HAP-1 (cell line): ENCODE measurements around the gene TSPAN14.

Experiments
- DNase-seq, 2 experiments: peaks; one replicate each; pipeline ENCODE4 v3.0.0-alpha.2; 2016 to 2020; ENCODE audit warnings: low spot score in 2 of 2
- H3K27me3 ChIP-seq: fragments of 250-450 bp; sonication (Bioruptor Pico); 2 replicates; pipeline ENCODE4 v1.5.1; 2020; ENCODE audit warnings: low read depth, mild to moderate bottlenecking, moderate library complexity
- H3K36me3 ChIP-seq: fragments of 250-450 bp; sonication (Bioruptor Pico); replicated peaks from 2 replicates; pipeline ENCODE4 v1.5.1; 2020; ENCODE audit warnings: mild to moderate bottlenecking
- H3K4me1 ChIP-seq: fragments of 250-450 bp; sonication (Bioruptor Pico); 2 replicates; pipeline ENCODE4 v1.5.1; 2020; ENCODE audit warnings: mild to moderate bottlenecking
- H3K4me3 ChIP-seq: fragments of 250-450 bp; sonication (Bioruptor Pico); 2 replicates; pipeline ENCODE4 v1.5.1; 2020; ENCODE audit warnings: mild to moderate bottlenecking, moderate library complexity
- H3K9me3 ChIP-seq: fragments of 250-450 bp; sonication (Bioruptor Pico); 2 replicates; pipeline ENCODE4 v1.5.1; 2020; ENCODE audit warnings: mild to moderate bottlenecking, moderate library complexity
- in situ Hi-C: fragments of 300-500 bp; cut with MboI; formaldehyde crosslinking; loops from 3 replicates; pipeline ENCODE4 v1.14.3; 2020; ENCODE audit warnings: low sequenced_read_pairs, inconsistent platforms, mixed read lengths

TSPAN14 gene

GRCh38 chr10:80498833-80499741 lies 45.0 kb downstream of the TSPAN14 start:
- Histone ChIP-seq H3K36me3 (0 out of 2 replicates have a peak, but pooled peaks cover 5% of the 10 kb centered on the region), H3K27me3 (no peaks in the 10 kb centered on the region), H3K4me3 (no peak overlapping the region), H3K4me1 (no peaks in the 10 kb centered on the region), H3K9me3 (peaks cover 4% of the 10 kb centered on the region; the same call in 1 of the 2 replicates)
- in situ Hi-C loops, result no loop called here
- peak in 1 of 2 experiments; percentile 18 for DNase-seq

DNA sequence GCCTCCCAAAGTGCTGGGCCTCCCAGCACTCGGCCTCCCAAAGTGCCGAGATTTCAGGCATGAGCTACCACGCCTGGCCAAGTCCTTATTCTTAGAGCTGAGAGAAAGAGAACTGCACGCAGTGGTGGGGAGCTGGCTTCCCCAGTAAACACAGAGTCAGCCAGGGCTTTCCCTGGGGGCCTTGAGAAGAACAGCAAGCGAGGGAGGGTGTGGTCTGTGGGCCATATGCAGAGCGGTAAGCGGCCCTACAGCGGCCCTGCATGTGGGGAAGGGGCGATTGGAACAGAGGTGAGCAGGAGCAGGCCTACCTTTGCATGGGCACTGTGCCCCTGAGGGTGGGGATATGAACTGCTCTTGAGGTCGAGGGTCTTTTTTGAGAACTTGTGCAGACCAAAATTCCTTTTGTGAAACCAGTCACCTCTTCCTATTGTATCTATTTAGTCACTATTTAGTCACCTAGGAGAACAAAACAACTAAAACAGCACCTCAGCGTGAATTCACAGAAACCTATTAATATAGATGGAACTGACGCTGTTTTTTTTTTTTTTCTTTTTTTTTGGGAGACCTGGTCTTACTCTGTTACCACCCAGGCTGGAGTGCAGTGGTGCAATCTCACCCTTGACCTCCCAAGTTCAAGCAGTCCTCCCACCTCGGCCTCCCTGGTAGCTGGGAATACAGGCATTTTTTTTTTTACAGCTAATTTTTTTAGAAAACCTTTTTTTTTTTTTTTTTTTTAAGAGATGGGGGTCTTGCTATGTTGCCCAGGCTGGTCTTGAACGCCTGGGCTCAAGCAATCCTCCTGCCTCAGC lies 46.7 kb downstream of the TSPAN14 start:
- no peak overlapping the region for H3K4me3 ChIP-seq
- H3K27me3 ChIP-seq, result no peaks in the 10 kb centered on the region
- 0 out of 2 replicates have a peak, but pooled peaks cover 5% of the 10 kb centered on the region for H3K36me3 ChIP-seq
- H3K4me1 ChIP-seq, result peaks cover 1% of the 10 kb centered on the region
- DNase-seq, result no peak
- H3K9me3 ChIP-seq, result peaks cover 4% of the 10 kb centered on the region; the same call in 1 of the 2 replicates
- in situ Hi-C loops, result no loop called here

DNA sequence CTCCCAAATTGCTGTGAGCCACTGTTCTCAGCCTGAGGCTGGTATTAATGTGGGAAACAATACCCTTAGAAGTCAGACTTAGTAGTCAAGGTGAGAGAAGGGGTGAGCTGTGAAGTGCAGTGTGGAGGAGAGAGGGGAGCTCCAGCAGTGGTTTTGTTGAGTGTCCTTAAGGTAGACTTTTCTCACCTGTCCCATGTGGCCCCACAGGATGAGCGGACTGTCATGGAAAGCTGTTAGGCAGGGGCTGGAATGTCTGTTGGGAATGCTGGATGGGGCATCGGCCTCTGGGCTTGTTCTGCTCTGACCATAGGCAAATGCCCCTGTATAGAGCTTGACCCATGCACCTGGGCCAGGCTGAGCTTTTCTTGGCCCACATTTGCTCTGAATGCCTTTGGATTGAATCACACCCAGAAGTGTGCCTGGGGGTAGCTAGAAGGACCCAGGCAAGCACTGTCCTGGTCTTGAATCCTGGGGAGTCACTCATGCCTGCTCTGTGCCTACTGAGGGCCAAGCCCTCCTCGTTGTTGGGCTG lies 47.3 kb downstream of the TSPAN14 start:
- no peak overlapping the region for H3K4me3 ChIP-seq
- H3K27me3 ChIP-seq, result no peaks in the 10 kb centered on the region
- in situ Hi-C loops, result no loop called here
- peaks cover 7% of the 10 kb centered on the region for H3K4me1 ChIP-seq
- no peaks in the 10 kb centered on the region; the same call in 1 of the 2 replicates for H3K9me3 ChIP-seq
- peaks cover 5% of the 10 kb centered on the region; the same call in 1 of the 2 replicates for H3K36me3 ChIP-seq
- DNase-seq, result no peak

GRCh38 chr10:80501913-80502521 lies 47.9 kb downstream of the TSPAN14 start:
- DNase-seq, result no peak
- H3K27me3 ChIP-seq, result no peaks in the 10 kb centered on the region
- no peaks in the 10 kb centered on the region for H3K9me3 ChIP-seq
- H3K4me3 ChIP-seq, result no peak overlapping the region
- H3K36me3 ChIP-seq, result peaks cover 5% of the 10 kb centered on the region
- peaks cover 7% of the 10 kb centered on the region for H3K4me1 ChIP-seq
- in situ Hi-C loops, result no loop called here

GRCh38 chr10:80502621-80503583 lies 48.8 kb downstream of the TSPAN14 start:
- peaks cover 5% of the 10 kb centered on the region for H3K36me3 ChIP-seq
- peaks cover 7% of the 10 kb centered on the region for H3K4me1 ChIP-seq
- H3K9me3 ChIP-seq, result no peaks in the 10 kb centered on the region
- no peaks in the 10 kb centered on the region for H3K27me3 ChIP-seq
- no peak overlapping the region for H3K4me3 ChIP-seq
- no peak for DNase-seq
- in situ Hi-C loops, result no loop called here

- Histone ChIP-seq H3K4me1 (peaks cover 7% of the 10 kb centered on the region), H3K4me3 (no peak overlapping the region), H3K27me3 (no peaks in the 10 kb centered on the region), H3K9me3 (no peaks in the 10 kb centered on the region), H3K36me3 (peaks cover 5% of the 10 kb centered on the region)
- in situ Hi-C loops, result no loop called here
- DNase-seq, result no peak
Measured at GRCh38 chr10:80503584-80504157, 49.6 kb downstream of the TSPAN14 start.

DNA sequence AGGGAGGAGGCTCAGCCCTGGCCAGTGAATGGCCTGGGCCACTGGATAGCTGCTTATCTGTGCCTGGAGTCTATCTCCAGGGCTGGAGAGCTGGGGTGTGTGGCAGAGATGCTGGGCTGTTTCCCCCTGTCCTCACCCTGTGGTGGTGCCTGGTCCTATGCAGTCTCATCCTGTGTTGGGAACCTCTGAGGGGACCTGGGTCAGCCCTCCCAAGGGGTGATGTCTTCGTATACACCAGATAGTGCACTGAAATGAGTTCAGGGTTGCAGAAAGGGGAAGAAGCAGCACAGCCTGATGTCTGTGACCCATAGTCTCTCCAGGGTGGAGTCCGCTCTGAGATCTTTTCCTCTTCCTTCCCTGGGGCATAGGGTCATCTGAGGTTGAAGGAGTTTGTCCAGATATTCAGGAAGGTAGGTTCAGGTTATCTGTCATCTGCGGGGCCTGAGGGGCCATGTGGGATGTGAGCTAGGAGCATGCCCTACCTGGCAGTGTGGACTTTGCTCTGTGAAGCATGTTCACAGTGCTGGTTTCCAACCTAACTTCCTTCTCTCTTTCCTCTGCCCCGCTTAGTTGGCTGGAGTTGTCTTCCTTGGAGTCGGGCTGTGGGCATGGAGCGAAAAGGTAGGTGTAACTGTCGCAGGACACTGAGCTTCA lies 50.2 kb downstream of the TSPAN14 start:
- Histone ChIP-seq H3K4me1 (peaks cover 7% of the 10 kb centered on the region), H3K9me3 (no peaks in the 10 kb centered on the region), H3K4me3 (no peak overlapping the region), H3K36me3 (peaks cover 7% of the 10 kb centered on the region), H3K27me3 (no peaks in the 10 kb centered on the region)
- DNase-seq, result no peak
- in situ Hi-C loops, result no loop called here

DNA sequence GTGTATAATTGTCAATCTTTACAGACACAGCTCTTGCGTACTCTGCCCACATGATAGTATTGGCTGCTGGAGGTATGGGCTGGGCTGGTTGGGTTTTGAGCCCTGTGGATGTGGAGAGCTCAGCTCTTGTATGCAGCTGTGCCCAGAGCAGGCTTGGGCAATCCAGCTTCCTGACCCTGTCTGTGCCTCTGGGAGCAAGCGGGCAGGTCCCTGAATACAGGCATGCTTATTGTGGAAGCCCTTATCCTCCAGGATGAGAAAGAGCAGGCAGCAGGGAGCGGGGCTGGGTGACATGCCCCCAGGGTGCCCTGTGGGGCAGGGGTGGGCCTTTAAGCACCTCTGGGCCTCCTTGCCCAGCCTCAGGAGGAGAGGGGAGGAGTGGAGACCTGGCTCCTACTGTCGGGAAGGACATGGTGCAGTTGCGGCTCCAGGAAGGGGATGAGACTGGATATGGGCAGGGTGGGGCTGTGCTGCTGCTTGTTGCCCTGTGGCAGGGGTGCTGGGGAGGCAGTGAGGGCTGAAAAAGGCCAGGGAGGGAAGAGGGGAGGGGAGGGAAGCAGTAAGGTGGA lies 50.9 kb downstream of the TSPAN14 start:
- no peak for DNase-seq
- H3K4me1 ChIP-seq, result peaks cover 7% of the 10 kb centered on the region

GRCh38 chr10:80506189-80506575 lies 52.1 kb downstream of the TSPAN14 start:
- H3K9me3 ChIP-seq, result no peaks in the 10 kb centered on the region
- in situ Hi-C loops, result loop anchor here (5.0 kb wide), 1 partner anchor 59 kb away; no protein-coding TSS in a partner anchor
- H3K36me3 ChIP-seq, result peaks cover 9% of the 10 kb centered on the region
- no peak overlapping the region for H3K4me3 ChIP-seq
- H3K4me1 ChIP-seq, result peaks cover 7% of the 10 kb centered on the region
- DNase-seq, result no peak
- H3K27me3 ChIP-seq, result no peaks in the 10 kb centered on the region

More for the DNA sequence above, 50.9 kb downstream of the TSPAN14 start:
- Histone ChIP-seq H3K27me3 (no peaks in the 10 kb centered on the region), H3K4me3 (no peak overlapping the region), H3K9me3 (no peaks in the 10 kb centered on the region), H3K36me3 (peaks cover 9% of the 10 kb centered on the region)
- in situ Hi-C loops, result loop anchor here (5.0 kb wide), 1 partner anchor 58 kb away; no protein-coding TSS in a partner anchor

GRCh38 chr10:80506836-80507487 lies 52.9 kb downstream of the TSPAN14 start:
- Histone ChIP-seq H3K27me3 (no peaks in the 10 kb centered on the region), H3K36me3 (peaks cover 9% of the 10 kb centered on the region), H3K9me3 (no peaks in the 10 kb centered on the region), H3K4me1 (peaks cover 7% of the 10 kb centered on the region), H3K4me3 (no peak overlapping the region)
- no peak for DNase-seq
- in situ Hi-C loops, result loop anchor here (5.0 kb wide), 1 partner anchor 60 kb away; no protein-coding TSS in a partner anchor

DNA sequence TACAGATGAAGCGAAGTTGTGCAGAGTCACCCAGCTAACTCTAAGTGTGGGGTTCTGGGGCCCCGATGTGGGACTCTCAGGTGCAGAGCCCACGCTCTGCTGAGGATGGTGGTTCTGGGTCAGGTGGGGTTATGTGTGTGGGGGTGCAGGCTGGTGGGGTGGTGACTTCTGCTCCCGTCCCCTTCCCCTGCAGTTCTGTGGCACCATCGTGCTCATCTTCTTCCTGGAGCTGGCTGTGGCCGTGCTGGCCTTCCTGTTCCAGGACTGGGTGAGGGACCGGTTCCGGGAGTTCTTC lies 54.9 kb downstream of the TSPAN14 start:
- Histone ChIP-seq H3K4me1 (peaks cover 7% of the 10 kb centered on the region), H3K36me3 (peaks cover 9% of the 10 kb centered on the region), H3K27me3 (no peaks in the 10 kb centered on the region), H3K4me3 (no peak overlapping the region), H3K9me3 (no peaks in the 10 kb centered on the region)
- in situ Hi-C loops, result loop anchor here (5.0 kb wide), 1 partner anchor 62 kb away; no protein-coding TSS in a partner anchor
- no peak for DNase-seq
